ENCODE measurements around the gene CNTNAP2. TPM values are rescaled to one million over a fixed set of nuclear protein-coding genes. Genes with fewer than 3 reads are reported as not detected.

The CNTNAP2 gene
- total and polyA plus RNA-seq, 2 of the 4 experiments (the other 2 are of a cell fraction) = not detected

DNA sequence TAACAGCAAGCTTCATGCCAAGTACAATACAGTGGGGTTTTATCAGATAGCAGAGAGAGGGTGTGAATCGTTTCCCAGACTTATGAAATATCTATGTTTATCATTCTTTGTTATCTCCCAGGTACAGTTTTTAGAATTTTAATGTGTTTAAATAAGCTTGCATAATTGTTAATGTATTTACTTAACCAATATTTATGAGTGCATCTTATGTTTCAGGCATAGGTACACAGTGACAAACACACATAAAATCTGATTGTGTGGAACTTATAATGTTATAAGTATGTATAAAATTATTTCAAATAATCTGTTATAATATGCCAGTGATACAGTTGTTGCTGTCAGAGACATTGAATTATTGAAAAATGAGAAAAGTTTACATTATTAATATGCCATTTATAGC lies 1462.5 kb downstream of the CNTNAP2 start:
- Histone ChIP-seq H4K5ac (ENCODE audit: low read depth, low read length) (no peak overlapping the region), H2BK5ac (ENCODE audit: low read depth, low read length, poor library complexity, severe bottlenecking) (no peak overlapping the region), H3K27ac (ENCODE audit: insufficient read depth, low read length) (no peak overlapping the region), H3K4ac (ENCODE audit: low read depth, low read length) (no peak overlapping the region), H2BK20ac (ENCODE audit: low read depth, low read length) (no peak overlapping the region), H3K79me1 (ENCODE audit: low read depth in 1 of 2, low read length in 2 of 2) (no peaks in the 10 kb centered on the region), H3K9me3 (ENCODE audit: control insufficient read depth, insufficient read depth, low read length) (no peaks in the 10 kb centered on the region), H3K9me1 (ENCODE audit: insufficient read depth, low read length) (no peaks in the 10 kb centered on the region), H4K91ac (ENCODE audit: insufficient read depth, low read depth, low read length) (no peak overlapping the region), H2AK9ac (replicated peaks; ENCODE audit: low read depth, low read length, poor library complexity) (no peak overlapping the region), H3K27me3 (ENCODE audit: control insufficient read depth, insufficient read depth, low read length) (no peaks in the 10 kb centered on the region), H2BK15ac (ENCODE audit: low read depth, low read length) (no peak overlapping the region), H3K36me3 (ENCODE audit: control insufficient read depth, insufficient read depth, low read length) (no peaks in the 10 kb centered on the region), H3K4me2 (ENCODE audit: low read depth, low read length) (no peak overlapping the region), H3K56ac (ENCODE audit: extremely low read depth, insufficient read depth, low read length) (no peak overlapping the region), H2AFZ (replicated peaks; ENCODE audit: low read length, poor library complexity) (no peak overlapping the region), H2AK5ac (ENCODE audit: low read depth, low read length) (no peak overlapping the region), H4K8ac (ENCODE audit: low read depth in 2 of 2, low read length in 2 of 2) (no peak overlapping the region), H4K20me1 (ENCODE audit: insufficient read depth, low read length) (no peaks in the 10 kb centered on the region), H3K18ac (ENCODE audit: low read depth, low read length) (no peak overlapping the region), H2BK120ac (ENCODE audit: low read depth, low read length) (no peak overlapping the region), H3K14ac (replicated peaks; ENCODE audit: low read depth, low read length) (no peak overlapping the region), H3K9ac (ENCODE audit: low read depth, low read length) (no peak overlapping the region), H3K23ac (ENCODE audit: low read depth, low read length) (no peak overlapping the region), H3K4me1 (ENCODE audit: control insufficient read depth, insufficient read depth, low read length) (no peaks in the 10 kb centered on the region), H3K4me3 (ENCODE audit: insufficient read depth, low read depth, low read length) (no peak overlapping the region)
- intact Hi-C loops (cut with micrococcal nuclease) (no loop called here), in situ Hi-C loops (cut with MboI; ENCODE audit: low sequenced_read_pairs) (no loop called here), dilution Hi-C loops (cut with HindIII; ENCODE audit: low sequenced_read_pairs, unreplicated experiment) (no loop called here)
- no CpG with 5 or more reads among the region's 1 CpG for WGBS, 2 experiments (ENCODE audit: extremely low coverage in 2 of 2, insufficient read length in 1 of 2)
- TF ChIP-seq BHLHE40 (IDR thresholded peaks at IDR 0.05; ENCODE audit: low read depth, low read length) = no peak
- BruUV-seq (replicated peaks) = no TSS peak
- CTCF ChIA-PET = no interaction called here
- no peak for DNase-seq
- POLR2A ChIA-PET (ENCODE audit: unreplicated experiment) = no interaction called here
- ATAC-seq (ENCODE audit: low read depth) = no peak
